ENCODE results near the gene ICAM5. TPM values are rescaled to one million over a fixed set of nuclear protein-coding genes. Genes with fewer than 3 reads are reported as not detected.

ICAM5 gene
- polyA plus RNA-seq, 1 donor (not counting 4 experiments of a cell fraction or from before 2014, with no cell fraction given) = 0.20 TPM

DNA sequence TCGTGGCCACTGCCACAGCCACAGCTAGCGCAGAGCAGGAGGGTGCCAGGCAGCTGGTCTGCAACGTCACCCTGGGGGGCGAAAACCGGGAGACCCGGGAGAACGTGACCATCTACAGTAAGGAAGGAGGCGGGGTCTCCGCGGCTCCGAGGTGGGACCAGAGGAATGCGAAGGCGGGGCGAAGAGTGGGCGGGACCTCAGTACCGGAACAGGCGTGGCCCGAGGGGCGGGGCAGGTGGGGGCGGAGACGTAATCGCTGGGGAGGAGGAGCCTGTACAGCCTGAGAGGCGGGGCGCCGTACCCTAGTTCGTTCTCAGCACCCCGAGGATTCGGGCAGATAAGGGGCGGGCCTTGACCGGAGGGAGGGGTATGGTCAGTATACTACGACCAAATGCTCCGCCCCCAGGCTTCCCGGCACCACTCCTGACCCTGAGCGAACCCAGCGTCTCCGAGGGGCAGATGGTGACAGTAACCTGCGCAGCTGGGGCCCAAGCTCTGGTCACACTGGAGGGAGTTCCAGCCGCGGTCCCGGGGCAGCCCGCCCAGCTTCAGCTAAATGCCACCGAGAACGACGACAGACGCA lies 2.5 kb downstream of the ICAM5 start:
- peaks cover 90% of the 10 kb centered on the region for H3K27me3 ChIP-seq (ENCODE audit: control insufficient read depth, extremely low read depth, insufficient read depth, low read length)
- H3K4me1 ChIP-seq (ENCODE audit: control insufficient read depth, extremely low read depth, insufficient read depth, low read length) = peaks cover 24% of the 10 kb centered on the region
- dilution Hi-C loops (cut with MboI; ENCODE audit: extremely low pct_ligation_motif_present, low sequenced_read_pairs) = no loop called here

DNA sequence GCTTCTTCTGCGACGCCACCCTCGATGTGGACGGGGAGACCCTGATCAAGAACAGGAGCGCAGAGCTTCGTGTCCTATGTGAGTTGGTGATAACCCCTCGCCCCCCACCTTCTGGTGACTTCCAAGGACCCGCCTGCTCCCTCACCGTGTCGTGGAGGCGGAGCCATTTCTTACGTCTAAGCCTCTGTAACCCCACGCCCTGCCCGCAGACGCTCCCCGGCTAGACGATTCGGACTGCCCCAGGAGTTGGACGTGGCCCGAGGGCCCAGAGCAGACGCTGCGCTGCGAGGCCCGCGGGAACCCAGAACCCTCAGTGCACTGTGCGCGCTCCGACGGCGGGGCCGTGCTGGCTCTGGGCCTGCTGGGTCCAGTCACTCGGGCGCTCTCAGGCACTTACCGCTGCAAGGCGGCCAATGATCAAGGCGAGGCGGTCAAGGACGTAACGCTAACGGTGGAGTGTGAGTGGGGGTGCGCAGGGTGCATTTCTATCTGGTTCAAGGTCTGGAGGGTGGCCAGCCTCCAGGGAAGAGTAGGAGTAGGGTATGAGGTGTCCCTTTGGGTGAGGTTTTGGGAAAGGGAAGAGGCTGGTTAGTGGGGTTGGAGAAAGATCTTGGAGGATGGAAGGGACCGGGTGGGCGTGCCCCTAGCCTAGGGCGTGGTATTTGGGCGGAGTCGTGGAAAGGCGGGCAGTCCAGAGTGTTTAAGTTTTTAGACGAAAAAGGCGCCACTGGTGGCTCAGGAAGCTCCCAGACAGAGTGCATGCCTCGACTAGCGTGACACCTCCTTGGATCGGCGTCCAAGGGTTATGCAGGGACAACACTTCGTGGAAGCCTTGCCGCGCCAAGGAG lies 3.3 kb downstream of the ICAM5 start:
- H3K9ac ChIP-seq (ENCODE audit: control insufficient read depth, extremely low read depth, insufficient read depth, low read length) = no peak overlapping the region
- peaks cover 84% of the 10 kb centered on the region for H3K27me3 ChIP-seq (ENCODE audit: control insufficient read depth, extremely low read depth, insufficient read depth, low read length)
- dilution Hi-C loops (cut with MboI; ENCODE audit: extremely low pct_ligation_motif_present, low sequenced_read_pairs) = no loop called here

More for the DNA sequence above, 2.5 kb downstream of the ICAM5 start:
- Histone ChIP-seq H3K36me3 (ENCODE audit: control insufficient read depth in 2 of 2, extremely low read depth in 1 of 2, insufficient read depth in 2 of 2, low read length in 2 of 2) (no peaks in the 10 kb centered on the region), H3K27ac (ENCODE audit: control insufficient read depth, insufficient read depth, low read length) (no peak overlapping the region), H4K20me1 (ENCODE audit: control insufficient read depth, extremely low read depth, insufficient read depth, low read length) (no peaks in the 10 kb centered on the region), H3K4me3 (ENCODE audit: control insufficient read depth in 2 of 3, extremely low read depth in 1 of 3, insufficient read depth in 2 of 3, low read depth in 1 of 3, low read length in 3 of 3) (peak overlapping the region; percentile 31 to 66 (median 57)), H3K79me2 (ENCODE audit: control insufficient read depth, insufficient read depth, low read length) (no peaks in the 10 kb centered on the region), H3K9ac (ENCODE audit: control insufficient read depth, extremely low read depth, insufficient read depth, low read length) (no peak overlapping the region), H2AFZ (ENCODE audit: control insufficient read depth, low read length) (peak overlapping the region; percentile 36), H3K9me3 (ENCODE audit: control insufficient read depth, low read depth, low read length) (no peaks in the 10 kb centered on the region), H3K9me1 (ENCODE audit: control insufficient read depth, extremely low read depth, insufficient read depth, low read length) (no peaks in the 10 kb centered on the region), H3K4me2 (ENCODE audit: control insufficient read depth, extremely low read depth, insufficient read depth, low read depth, low read length) (peak overlapping the region; percentile 90)
- FAIRE-seq = no peak
- TF ChIP-seq EZH2 (IDR thresholded peaks at IDR 0.05; ENCODE audit: low read length) (no peak), CTCF (optimal IDR thresholded peaks at IDR 0.05 in 1 of 3, IDR thresholded peaks at IDR 0.05 in 1 of 3, conservative IDR thresholded peaks at IDR 0.05 in 1 of 3; ENCODE audit: extremely low read depth in 1 of 3, insufficient read depth in 2 of 3, low read length in 3 of 3) (no peak)
- DNase-seq (ENCODE audit: low read depth, low spot score) = no peak

More for the DNA sequence above, 3.3 kb downstream of the ICAM5 start:
- Histone ChIP-seq H3K4me1 (ENCODE audit: control insufficient read depth, extremely low read depth, insufficient read depth, low read length) (peaks cover 24% of the 10 kb centered on the region), H2AFZ (ENCODE audit: control insufficient read depth, low read length) (no peak overlapping the region), H3K4me2 (ENCODE audit: control insufficient read depth, extremely low read depth, insufficient read depth, low read depth, low read length) (peak overlapping the region; percentile 90), H3K79me2 (ENCODE audit: control insufficient read depth, insufficient read depth, low read length) (no peaks in the 10 kb centered on the region), H4K20me1 (ENCODE audit: control insufficient read depth, extremely low read depth, insufficient read depth, low read length) (no peaks in the 10 kb centered on the region), H3K36me3 (ENCODE audit: control insufficient read depth in 2 of 2, extremely low read depth in 1 of 2, insufficient read depth in 2 of 2, low read length in 2 of 2) (no peaks in the 10 kb centered on the region), H3K4me3 (ENCODE audit: control insufficient read depth in 2 of 3, extremely low read depth in 1 of 3, insufficient read depth in 2 of 3, low read depth in 1 of 3, low read length in 3 of 3) (peak overlapping the region in 2 of 3 experiments; percentile 57 to 66), H3K27ac (ENCODE audit: control insufficient read depth, insufficient read depth, low read length) (no peak overlapping the region), H3K9me1 (ENCODE audit: control insufficient read depth, extremely low read depth, insufficient read depth, low read length) (no peaks in the 10 kb centered on the region), H3K9me3 (ENCODE audit: control insufficient read depth, low read depth, low read length) (no peaks in the 10 kb centered on the region)
- DNase-seq (ENCODE audit: low read depth, low spot score) (no peak), FAIRE-seq (no peak)
- TF ChIP-seq CTCF (optimal IDR thresholded peaks at IDR 0.05 in 1 of 3, IDR thresholded peaks at IDR 0.05 in 1 of 3, conservative IDR thresholded peaks at IDR 0.05 in 1 of 3; ENCODE audit: extremely low read depth in 1 of 3, insufficient read depth in 2 of 3, low read length in 3 of 3) (no peak), EZH2 (IDR thresholded peaks at IDR 0.05; ENCODE audit: low read length) (peak; percentile 60)

Measured in keratinocyte (primary cell).